B cell (primary cell): ENCODE measurements around the gene CD163L1. TPM values are rescaled to one million over a fixed set of nuclear protein-coding genes. Genes with fewer than 3 reads are reported as not detected.

ENCODE experiments used
- ATAC-seq: fragments of 200-7000 bp; cut with Tn5 transposase; one replicate; pipeline ENCODE4 v1.10.0; 2021; ENCODE audit warnings: low read depth, mild to moderate bottlenecking, moderate number of reproducible peaks, moderate library complexity
- CTCF ChIA-PET: fragments of 350-600 bp; sonication (Branson Sonifier 250); formaldehyde crosslinking; loops from one replicate; lab custom pipeline; 2021; ENCODE audit warnings: antibody characterized with exemption, inconsistent platforms; lab: Charles Lee
- POLR2A ChIA-PET: fragments of 350-600 bp; sonication (Branson Sonifier 250); formaldehyde crosslinking; loops from one replicate; lab custom pipeline; 2021; ENCODE audit warnings: antibody characterized with exemption; lab: Charles Lee
- DNase-seq: peaks from one replicate; pipeline ENCODE4 v3.0.0; 2013
- H2AFZ ChIP-seq: 2 replicates; pipeline ENCODE4 v1.6.1; 2012; ENCODE audit warnings: mild to moderate bottlenecking, low read depth, low read length; ENCODE audit not compliant: insufficient read depth, poor library complexity, severe bottlenecking
- H3K27ac ChIP-seq, 2 donors: 1 replicate in 1 of 2; 2 replicates in 1 of 2; pipeline ENCODE4 v1.5.1; 2012 to 2013; ENCODE audit warnings: low read length in 2 of 2, mild to moderate bottlenecking in 2 of 2, moderate library complexity in 1 of 2
- H3K27me3 ChIP-seq, 4 experiments: fragments of 200-600 bp in 1 of 4; sonication (generic) in 1 of 4; replicated peaks in 1 of 4; 1 replicate in 2 of 4; 2 replicates in 2 of 4; pipeline versions ENCODE4 v1.6.1 to v1.7.0; 2013 to 2016; ENCODE audit warnings: low read length in 3 of 4, mild to moderate bottlenecking in 2 of 4, mixed read lengths in 1 of 4, moderate library complexity in 1 of 4; ENCODE audit not compliant: insufficient read depth in 4 of 4, control insufficient read depth in 3 of 4; ENCODE audit errors: control extremely low read depth in 1 of 4
- H3K36me3 ChIP-seq, 2 experiments: replicated peaks in 1 of 2; 1 replicate in 1 of 2; 2 replicates in 1 of 2; pipeline versions ENCODE4 v1.6.1 to v1.7.1; 2013; ENCODE audit warnings: low read length in 1 of 2; ENCODE audit not compliant: insufficient read depth in 2 of 2, control insufficient read depth in 1 of 2; ENCODE audit errors: control extremely low read depth in 1 of 2, extremely low read depth in 1 of 2
- H3K4me1 ChIP-seq, 2 donors: fragments of 200-600 bp in 1 of 2; sonication (generic) in 1 of 2; 1 replicate in 1 of 2; 2 replicates in 1 of 2; pipeline versions ENCODE4 v1.5.1 to v1.6.1; 2013 to 2017; ENCODE audit warnings: low read length in 2 of 2; ENCODE audit not compliant: control insufficient read depth in 2 of 2, insufficient read depth in 2 of 2
- H3K4me2 ChIP-seq: replicated peaks from 2 replicates; pipeline ENCODE3; 2012; ENCODE audit warnings: mild to moderate bottlenecking, low read depth, low read length; ENCODE audit not compliant: poor library complexity, severe bottlenecking
- H3K4me3 ChIP-seq, 5 experiments: fragments of 200-600 bp in 1 of 5; sonication (generic) in 1 of 5; 1 replicate in 3 of 5; 2 replicates in 2 of 5; pipeline versions ENCODE4 v1.5.1 to v1.7.0; 2011 to 2016; ENCODE audit warnings: low read length in 4 of 5, mild to moderate bottlenecking in 4 of 5, low read depth in 2 of 5, control low read depth in 1 of 5, moderate library complexity in 1 of 5; ENCODE audit not compliant: insufficient read depth in 1 of 5; ENCODE audit errors: control extremely low read depth in 1 of 5, extremely low read depth in 1 of 5
- H3K79me2 ChIP-seq: fragments of 200-600 bp; sonication (generic); one replicate; pipeline ENCODE4 v1.6.0; 2016; ENCODE audit warnings: low read length; ENCODE audit not compliant: control insufficient read depth, insufficient read depth
- H3K9ac ChIP-seq: fragments of 200-600 bp; sonication (generic); 2 replicates; pipeline ENCODE4 v1.6.1; 2017; ENCODE audit warnings: mild to moderate bottlenecking, low read length, moderate library complexity
- H3K9me3 ChIP-seq, 3 donors: one replicate each; pipeline versions ENCODE4 v1.6.1 to v1.7.1; 2013; ENCODE audit warnings: low read length in 2 of 3; ENCODE audit not compliant: control insufficient read depth in 2 of 3, insufficient read depth in 1 of 3; ENCODE audit errors: control extremely low read depth in 1 of 3
- H4K20me1 ChIP-seq: 2 replicates; pipeline ENCODE4 v1.6.0; 2012; ENCODE audit warnings: mild to moderate bottlenecking, low read length; ENCODE audit not compliant: insufficient read depth, control insufficient read depth, poor library complexity, severe bottlenecking
- H3K27ac Mint-ChIP-seq: one replicate; pipeline ENCODE4 v1.8.0; 2021; ENCODE audit warnings: mixed read lengths
- H3K27me3 Mint-ChIP-seq: one replicate; pipeline ENCODE4 v1.8.0; 2021; ENCODE audit warnings: mixed read lengths
- H3K4me1 Mint-ChIP-seq: one replicate; pipeline ENCODE4 v1.8.0; 2021; ENCODE audit warnings: mixed read lengths
- H3K4me3 Mint-ChIP-seq: one replicate; pipeline ENCODE4 v1.8.0; 2021; ENCODE audit warnings: mixed read lengths
- H3K9me3 Mint-ChIP-seq: one replicate; pipeline ENCODE4 v1.8.0; 2022; ENCODE audit warnings: mixed read lengths; ENCODE audit not compliant: insufficient read depth
- CTCF ChIP-seq: fragments of 200-600 bp; IDR thresholded peaks from one replicate; pipeline ENCODE4 v1.8.0; 2022; ENCODE audit warnings: antibody characterized with exemption, mild to moderate bottlenecking
- EZH2 ChIP-seq: IDR thresholded peaks from 2 replicates; pipeline ENCODE4 v1.6.1; 2012; ENCODE audit warnings: borderline replicate concordance, low read depth, mild to moderate bottlenecking, moderate library complexity, low read length; ENCODE audit not compliant: insufficient read depth, poor library complexity, severe bottlenecking
- WGBS: methylation state at CpG from one replicate; pipeline ENCODE4 v1.1.5; 2013; ENCODE audit warnings: missing lambda C conversion rate; ENCODE audit not compliant: insufficient coverage; 5-methylcytosine and 5-hydroxymethylcytosine counted together
- intact Hi-C: fragments of 100-400 bp; cut with micrococcal nuclease; formaldehyde crosslinking; loops from one replicate; pipeline ENCODE4 v1.10.0; 2022
- polyA plus RNA-seq: library from polyadenylated mRNA; depleted of rRNA; stranded (reverse); fragments of >200 nt; gene quantifications from 2 replicates; pipeline ENCODE4 v1.2.3, GENCODE V29; 2012
- total RNA-seq, 2 donors: library from RNA; stranded (reverse); fragments of 120-200 nt in 1 of 2; gene quantifications; 1 replicate in 1 of 2; 2 replicates in 1 of 2; pipeline versions ENCODE4 v1.2.3 to v1.2.4, GENCODE V29; 2013 to 2022

Gene CD163L1
- total and polyA plus RNA-seq, 2 donors (not counting 1 experiment from before 2014, with no cell fraction given): 0.32 TPM; not detected in 1

DNA sequence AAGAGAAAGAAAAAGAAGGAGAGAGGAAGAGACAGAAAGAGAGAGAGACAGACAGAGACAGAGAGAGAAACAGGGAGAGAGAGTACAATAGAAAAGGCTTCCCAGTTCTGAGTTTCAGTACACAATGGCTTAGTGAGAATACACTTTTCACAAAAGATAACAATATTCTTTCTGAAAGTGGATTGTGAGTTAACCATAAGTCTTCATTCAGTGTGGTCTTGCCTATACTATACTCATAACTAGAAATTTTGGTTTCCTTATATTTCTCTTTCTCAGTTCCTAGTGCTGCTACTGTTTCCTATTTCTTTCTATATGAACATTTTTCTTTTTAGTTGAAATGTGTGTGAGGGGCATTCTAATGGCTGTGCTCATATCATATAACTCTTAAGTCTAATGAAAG, 9.3 kb downstream of the CD163L1 start:
- ChIA-PET CTCF (no interaction called here), POLR2A (no interaction called here)
- H3K9ac ChIP-seq: no peak overlapping the region
- Mint-ChIP-seq H3K27me3 (peaks cover 21% of the 10 kb centered on the region), H3K4me1 (no peaks in the 10 kb centered on the region), H3K4me3 (no peak overlapping the region), H3K27ac (no peak overlapping the region), H3K9me3 (no peaks in the 10 kb centered on the region)
- no peak overlapping the region for H3K4me2 ChIP-seq
- no peak for DNase-seq
- H3K4me3 ChIP-seq: no peak overlapping the region
- no peaks in the 10 kb centered on the region for H4K20me1 ChIP-seq
- H3K36me3 ChIP-seq: no peaks in the 10 kb centered on the region
- H3K27ac ChIP-seq: no peak overlapping the region
- H2AFZ ChIP-seq: no peak overlapping the region
- H3K4me1 ChIP-seq: no peaks in the 10 kb centered on the region
- H3K79me2 ChIP-seq: no peaks in the 10 kb centered on the region
- ATAC-seq: no peak
- H3K9me3 ChIP-seq: peaks cover 0 to under 1% (median 0%) of the 10 kb centered on the region in 3 donors
- no peak for TF ChIP-seq CTCF
- TF ChIP-seq EZH2: no peak
- peaks cover 0 to 12% (median 4%) of the 10 kb centered on the region in 4 experiments for H3K27me3 ChIP-seq
- intact Hi-C loops: no loop called here

DNA sequence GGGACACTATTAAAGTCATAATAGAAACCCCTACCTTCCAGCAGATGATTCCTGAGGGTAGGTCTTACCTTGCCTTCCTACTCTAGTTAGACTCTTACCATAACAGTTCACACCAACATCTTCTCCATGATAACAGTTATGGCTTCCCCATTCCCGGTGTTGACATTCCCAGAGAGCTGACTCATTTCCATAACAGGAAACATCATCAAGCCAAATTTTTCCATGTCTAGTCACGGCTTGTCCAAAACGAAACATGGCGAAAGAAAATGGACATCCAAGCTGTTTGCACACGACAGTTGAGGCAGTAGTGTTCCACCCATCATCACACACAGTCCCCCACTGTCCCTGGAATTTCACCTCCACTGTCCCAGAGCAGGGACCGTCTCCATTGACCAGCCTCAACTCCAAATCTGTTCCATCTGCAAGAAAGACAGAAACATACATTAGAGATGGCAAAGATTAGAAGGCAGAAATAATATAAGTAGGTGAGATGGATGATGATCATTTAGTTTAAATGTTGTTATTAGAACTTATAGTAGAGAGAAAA, 10.6 kb downstream of the CD163L1 start:
- Histone ChIP-seq H3K36me3 (no peaks in the 10 kb centered on the region), H3K4me1 (no peaks in the 10 kb centered on the region), H3K4me3 (no peak overlapping the region), H3K27me3 (peaks cover 0 to 12% (median 3%) of the 10 kb centered on the region in 4 experiments), H4K20me1 (no peaks in the 10 kb centered on the region), H2AFZ (no peak overlapping the region), H3K9me3 (no peaks in the 10 kb centered on the region), H3K79me2 (no peaks in the 10 kb centered on the region), H3K27ac (no peak overlapping the region), H3K9ac (no peak overlapping the region), H3K4me2 (no peak overlapping the region)
- H3K4me1 Mint-ChIP-seq: no peaks in the 10 kb centered on the region
- H3K27me3 Mint-ChIP-seq: peaks cover 10% of the 10 kb centered on the region
- no peak overlapping the region for H3K27ac Mint-ChIP-seq
- ATAC-seq: no peak
- ChIA-PET POLR2A (no interaction called here), CTCF (no interaction called here)
- no peak for DNase-seq
- TF ChIP-seq CTCF (no peak), EZH2 (no peak)
- H3K9me3 Mint-ChIP-seq: no peaks in the 10 kb centered on the region
- intact Hi-C loops: no loop called here
- no peak overlapping the region for H3K4me3 Mint-ChIP-seq
- 88% methylated on average over 5 of the region's 6 CpGs for WGBS
